Measurements from ENCODE around the gene GPAT2. TPM values are rescaled to one million over a fixed set of nuclear protein-coding genes. Genes with fewer than 3 reads are reported as not detected.
"Not testable (repeated sequence)": the region's sequence is repeated elsewhere in the genome, so short reads cannot be mapped to it uniquely, and the experiment has no call there.

Gene GPAT2
- total and polyA plus RNA-seq, 2 of the 8 experiments (the other 6 are each of a cell fraction or from before 2014, with no cell fraction given): 0.26 to 0.63 TPM

DNA sequence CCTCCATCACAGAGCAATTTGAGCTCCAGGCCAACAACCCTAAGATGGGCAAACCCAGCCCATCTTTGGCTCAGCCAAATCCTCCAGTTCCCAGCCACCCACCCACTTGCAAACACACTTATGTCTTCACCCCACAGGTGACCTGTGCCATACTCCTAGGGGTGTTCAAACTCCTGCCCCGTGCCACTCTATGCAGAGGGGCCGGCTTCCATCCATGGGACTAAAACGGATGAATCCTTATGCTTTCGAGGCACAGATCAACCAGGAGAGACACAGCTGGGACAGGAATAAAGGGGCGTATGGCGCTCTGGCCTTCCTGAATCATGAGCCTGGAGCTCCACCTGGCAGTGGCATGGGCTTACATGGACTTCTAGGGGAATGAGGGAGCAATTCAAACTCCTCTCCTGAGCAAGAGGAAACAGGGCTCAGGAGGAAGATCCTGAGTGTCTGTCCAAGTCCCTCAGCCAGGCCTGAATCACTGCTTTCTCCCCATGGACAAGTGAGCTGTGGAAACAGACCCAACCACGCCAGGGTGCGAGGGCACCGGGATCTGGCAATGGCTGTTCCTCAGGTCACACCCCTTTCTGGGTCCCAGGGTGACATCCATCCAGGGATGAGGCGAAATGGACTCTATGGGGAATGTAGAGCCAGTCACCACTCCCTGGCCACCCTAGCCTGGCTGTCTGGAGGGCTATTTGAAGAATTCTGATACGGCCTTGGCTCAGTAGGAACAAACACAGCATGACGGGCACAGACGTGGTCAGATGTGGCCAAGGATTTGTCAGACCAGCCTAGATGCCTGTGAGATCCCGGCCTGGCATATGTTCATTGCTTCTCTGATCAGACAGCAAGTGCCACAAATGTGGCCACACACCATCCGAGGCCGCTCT, 36.6 kb upstream of the GPAT2 start:
- DNase-seq (ENCODE audit: low read depth in 1 of 2, low spot score in 2 of 2); H2BK15ac ChIP-seq (ENCODE audit: low read length); H3K4me1 ChIP-seq (replicated peaks in 1 of 4; ENCODE audit: control insufficient read depth in 3 of 4, insufficient read depth in 4 of 4, low read length in 3 of 4); H4K5ac ChIP-seq (ENCODE audit: insufficient read length, low read depth, low read length); H3K14ac ChIP-seq (ENCODE audit: insufficient read length); H3K79me2 ChIP-seq (ENCODE audit: control insufficient read depth in 1 of 2, insufficient read depth in 2 of 2, low read length in 2 of 2); H2BK12ac ChIP-seq (ENCODE audit: low read depth, low read length); H3K23me2 ChIP-seq (ENCODE audit: low read depth, low read length); H3K56ac ChIP-seq (replicated peaks; ENCODE audit: insufficient read length, low read depth, low read length); H2AFZ ChIP-seq (ENCODE audit: low read length); H3K4me3 ChIP-seq (ENCODE audit: extremely low read depth in 1 of 4, insufficient read depth in 2 of 4, low read depth in 3 of 4, low read length in 4 of 4); H3K23ac ChIP-seq (ENCODE audit: insufficient read length); H4K20me1 ChIP-seq (replicated peaks in 1 of 2; ENCODE audit: control insufficient read depth in 1 of 2, insufficient read depth in 2 of 2, low read length in 2 of 2); H2BK20ac ChIP-seq (ENCODE audit: low read length); H4K8ac ChIP-seq (ENCODE audit: extremely low read depth, insufficient read depth, low read length); H3K36me3 ChIP-seq (ENCODE audit: control insufficient read depth in 2 of 4, insufficient read depth in 4 of 4, low read length in 3 of 4); H3K27ac ChIP-seq (ENCODE audit: low read depth, low read length); H3K9me3 ChIP-seq (ENCODE audit: insufficient read depth in 2 of 2, low read depth in 1 of 2, low read length in 1 of 2); H3K4me2 ChIP-seq (ENCODE audit: insufficient read depth in 1 of 2, low read depth in 2 of 2, low read length in 2 of 2); POLR2A ChIA-PET (ENCODE audit: partially characterized antibody); H3K18ac ChIP-seq (ENCODE audit: extremely low read depth, low read length); H2AK5ac ChIP-seq (ENCODE audit: low read depth, low read length); H3K9ac ChIP-seq (replicated peaks in 1 of 4; ENCODE audit: extremely low read depth in 1 of 4, low read depth in 3 of 4, low read length in 3 of 4); H4K91ac ChIP-seq (replicated peaks; ENCODE audit: insufficient read length, low read length); H2BK120ac ChIP-seq (replicated peaks; ENCODE audit: low read depth, low read length); H3K79me1 ChIP-seq (ENCODE audit: low read depth, low read length); FAIRE-seq; H2BK5ac ChIP-seq (ENCODE audit: low read depth, low read length); H3K4ac ChIP-seq (replicated peaks; ENCODE audit: insufficient read length, low read depth, low read length); H3K27me3 ChIP-seq (replicated peaks in 1 of 4; ENCODE audit: control insufficient read depth in 3 of 4, extremely low read depth in 1 of 4, insufficient read depth in 3 of 4, low read length in 3 of 4): not testable (repeated sequence)
- WGBS, 2 experiments (ENCODE audit: extremely low coverage in 1 of 2, insufficient coverage in 1 of 2, insufficient read length in 1 of 2, insufficient replicate concordance in 2 of 2, low coverage in 1 of 2, low lambda C conversion rate in 2 of 2, missing lambda C conversion rate in 1 of 2): 83% methylated on average over 15 of the region's 16 CpGs; no CpG with 5 or more reads in 1 of the 2 experiments
- CTCF ChIA-PET (ENCODE audit: partially characterized antibody): interaction anchor here (1.1 to 1.3 kb wide), 3 partner anchors 16 to 47 kb away, joined by 3 to 8 read pairs (median 3); no protein-coding TSS in a partner anchor
